Fibroblast of skin of right biceps (primary cell): ENCODE data around the gene NTN3.
A peak's percentile ranks its signal among the peaks of the same experiment; 100 is the strongest.

Experiments
- DNase-seq: peaks from one replicate; pipeline ENCODE4 v3.0.0-alpha.2; 2013

The NTN3 gene

DNA sequence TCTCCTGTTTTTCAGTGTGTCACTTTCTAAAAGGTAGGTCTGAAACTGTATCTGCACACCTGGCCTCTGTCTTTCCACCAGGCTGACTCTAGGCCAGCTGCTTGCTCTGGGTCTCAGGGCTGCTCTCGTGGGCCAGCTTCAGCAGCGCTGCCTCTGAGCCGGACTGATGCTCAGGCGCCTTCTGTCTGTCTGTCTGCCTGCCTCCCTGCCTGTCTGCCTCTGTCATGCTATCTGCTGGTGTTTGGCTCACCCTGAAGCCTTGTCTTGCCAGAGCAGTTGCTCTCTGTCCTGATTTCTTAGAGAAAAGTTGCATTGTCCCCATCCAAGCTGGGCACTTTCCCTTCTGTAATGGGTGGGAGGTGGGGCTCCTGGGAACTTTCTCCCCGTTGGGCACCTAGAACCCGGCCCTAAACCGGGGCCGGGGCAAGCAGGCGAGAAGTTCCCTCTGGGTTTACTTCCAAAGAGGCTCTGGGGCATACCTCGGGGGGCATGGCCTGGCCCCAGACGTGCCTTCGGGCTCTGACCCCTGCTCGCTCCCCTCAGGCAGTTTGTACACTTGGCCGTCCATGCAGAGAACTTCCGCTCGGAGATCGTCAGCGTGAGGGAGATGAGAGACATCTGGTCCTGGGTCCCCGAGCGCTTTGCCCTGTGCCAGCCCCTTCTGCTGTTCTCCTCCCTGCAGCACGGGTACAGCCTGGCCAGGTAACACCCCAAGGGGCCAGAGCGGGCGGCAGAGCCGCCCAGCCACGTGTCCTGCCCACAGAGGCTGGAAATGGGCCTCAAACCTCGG is 26.8 kb downstream of the NTN3 start:
- DNase-seq = no peak

- no peak for DNase-seq
Observed at GRCh38 chr16:2498531-2499253, 27.6 kb downstream of the NTN3 start.

- DNase-seq = no peak
Observed at GRCh38 chr16:2499454-2499853, 28.4 kb downstream of the NTN3 start.

- DNase-seq = no peak
Observed at GRCh38 chr16:2499890-2500429, 28.9 kb downstream of the NTN3 start.

DNA sequence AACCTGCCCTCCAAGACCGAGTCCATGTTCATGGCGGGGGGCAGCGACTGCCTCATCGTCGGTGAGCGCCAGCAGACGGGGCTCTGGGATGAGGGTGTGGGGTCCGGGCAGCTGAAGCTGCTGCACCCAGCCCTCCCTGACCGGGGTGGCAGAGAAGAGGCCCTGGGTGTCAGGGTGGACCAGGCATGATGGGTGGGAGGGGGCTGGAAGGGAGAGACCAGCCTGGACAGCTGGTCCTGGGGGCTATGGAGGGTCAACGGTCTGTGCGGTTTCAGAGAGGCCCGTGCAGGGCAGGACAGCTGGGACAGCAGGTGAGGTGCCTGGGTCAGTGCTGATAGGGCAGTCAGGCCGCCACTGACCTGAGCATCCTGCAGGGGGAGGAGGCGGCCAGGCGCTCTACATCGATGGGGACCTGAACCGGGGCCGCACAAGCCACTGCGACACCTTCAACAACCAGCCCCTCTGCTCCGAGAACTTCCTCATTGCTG is 29.4 kb downstream of the NTN3 start:
- no peak for DNase-seq

- DNase-seq = peak; percentile 68
Observed at GRCh38 chr16:2500918-2501750, 30.0 kb downstream of the NTN3 start.

GRCh38 chr16:2501946-2502895 is 31.1 kb downstream of the NTN3 start:
- no peak for DNase-seq

GRCh38 chr16:2505695-2506094 is 34.6 kb downstream of the NTN3 start:
- DNase-seq = no peak

DNA sequence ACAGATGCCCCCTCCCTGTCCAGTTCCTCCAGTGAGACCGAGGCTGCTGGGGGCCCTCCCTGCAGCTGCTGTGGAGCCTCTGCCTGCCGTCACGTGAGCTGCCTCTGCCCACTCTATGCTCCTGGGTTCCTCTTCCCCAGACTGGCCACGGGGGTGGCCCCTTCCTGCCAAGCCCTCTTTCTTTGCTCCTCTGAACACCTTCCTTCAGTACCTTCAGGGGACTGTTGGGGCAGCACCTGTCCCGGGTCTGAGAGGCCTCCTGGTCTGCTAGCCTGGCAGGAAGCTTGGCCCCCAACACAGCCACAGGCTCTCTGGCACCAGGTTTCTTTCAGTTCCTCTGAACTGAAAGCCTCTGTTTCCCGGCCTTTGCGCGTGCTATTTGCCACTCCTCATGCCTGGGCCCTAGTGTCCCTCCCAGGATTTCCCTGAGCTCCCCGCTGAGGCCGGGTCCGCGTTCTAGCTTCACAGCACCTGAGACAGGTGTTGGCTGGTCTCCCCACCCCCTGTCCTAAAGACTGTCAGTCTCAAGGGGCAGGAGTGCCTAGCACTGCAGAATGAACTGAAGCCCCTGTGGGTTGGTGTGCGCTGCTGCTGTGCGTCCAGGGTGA is 36.1 kb downstream of the NTN3 start:
- DNase-seq = no peak

DNA sequence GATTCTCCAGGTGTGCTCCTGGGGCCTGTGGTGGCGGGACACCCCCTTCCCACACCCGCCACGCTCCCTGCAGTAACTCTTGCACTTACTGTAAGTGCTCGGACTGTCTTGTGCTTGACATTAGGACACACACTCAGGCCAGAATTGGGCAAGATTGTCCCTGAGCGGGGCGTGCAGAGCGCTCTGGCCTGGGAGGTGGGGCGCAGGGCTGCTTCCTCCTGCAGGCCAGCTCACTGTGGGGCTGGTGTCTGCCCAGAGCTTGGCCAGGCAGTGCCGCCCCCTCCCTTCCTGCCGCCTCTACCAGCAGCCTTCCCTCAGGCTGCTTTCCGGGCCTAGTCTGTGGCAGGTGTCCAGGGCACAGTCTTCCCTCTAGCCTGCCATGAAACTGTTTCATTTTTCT is 36.6 kb downstream of the NTN3 start:
- DNase-seq = no peak

DNA sequence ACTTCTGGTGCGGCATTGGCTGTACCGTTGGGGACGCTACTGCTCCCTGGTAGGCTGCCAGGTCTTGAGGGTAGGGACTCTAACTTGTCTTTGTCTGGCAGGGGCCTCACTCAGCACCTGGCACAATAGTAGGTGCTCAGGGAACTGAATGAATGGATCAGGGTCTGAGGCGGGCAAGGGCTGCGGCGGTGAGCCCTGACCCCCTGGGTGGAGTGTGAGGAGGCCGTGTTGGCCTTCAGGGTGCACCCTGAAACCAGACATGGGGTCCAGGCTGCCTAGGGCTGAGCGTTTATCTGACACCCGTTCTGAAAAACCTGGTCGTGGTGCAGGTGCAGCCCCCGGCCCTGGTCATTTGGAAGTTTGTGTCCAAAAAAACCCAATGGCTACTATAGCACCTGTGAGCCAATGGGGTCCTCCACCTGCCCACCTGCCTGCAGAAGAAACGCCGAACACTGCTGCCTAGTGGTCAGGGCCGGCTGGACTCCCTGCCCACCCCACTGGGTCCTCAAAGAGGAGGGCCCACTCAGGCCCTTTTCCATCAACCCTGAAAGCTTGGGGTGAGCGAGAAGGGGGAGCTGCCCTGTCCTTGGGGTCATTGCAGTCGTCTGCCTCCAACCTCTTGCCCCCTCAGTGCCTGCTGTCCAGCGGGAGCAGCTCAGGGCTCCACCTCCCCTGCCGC is 37.8 kb downstream of the NTN3 start:
- no peak for DNase-seq

DNA sequence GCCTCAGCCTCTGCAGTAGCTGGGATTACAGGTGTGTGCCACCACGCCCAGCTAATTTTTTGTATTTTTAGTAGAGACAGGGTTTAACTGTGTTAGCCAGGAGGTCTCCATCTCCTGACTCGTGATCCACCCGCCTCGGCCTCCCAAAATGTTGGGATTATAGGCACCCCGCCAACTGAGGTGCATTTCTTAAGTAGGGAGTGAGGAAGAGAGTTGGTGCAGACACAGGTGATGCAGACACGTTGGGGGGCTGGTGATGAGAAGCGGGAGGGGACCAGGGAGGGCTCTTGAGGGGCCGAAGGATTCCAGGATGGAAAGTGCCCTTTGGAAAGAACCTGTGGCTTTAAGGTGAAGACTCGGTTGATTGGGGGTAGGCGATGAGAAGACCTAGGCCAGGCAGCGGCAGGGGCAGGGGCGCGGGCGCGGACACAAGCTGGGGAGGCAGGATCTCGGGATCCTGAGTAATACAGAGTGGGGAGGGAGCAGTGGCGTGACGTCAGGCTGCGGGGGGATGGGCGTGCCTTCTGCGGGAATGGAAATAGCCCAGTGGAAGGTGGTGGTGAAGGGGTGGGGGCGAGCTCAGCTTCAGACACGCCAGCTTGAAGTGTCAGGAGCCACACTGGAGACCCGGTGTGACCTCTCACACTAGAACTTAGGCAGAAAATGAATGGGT is 40.2 kb downstream of the NTN3 start:
- peak; percentile 63 for DNase-seq

DNA sequence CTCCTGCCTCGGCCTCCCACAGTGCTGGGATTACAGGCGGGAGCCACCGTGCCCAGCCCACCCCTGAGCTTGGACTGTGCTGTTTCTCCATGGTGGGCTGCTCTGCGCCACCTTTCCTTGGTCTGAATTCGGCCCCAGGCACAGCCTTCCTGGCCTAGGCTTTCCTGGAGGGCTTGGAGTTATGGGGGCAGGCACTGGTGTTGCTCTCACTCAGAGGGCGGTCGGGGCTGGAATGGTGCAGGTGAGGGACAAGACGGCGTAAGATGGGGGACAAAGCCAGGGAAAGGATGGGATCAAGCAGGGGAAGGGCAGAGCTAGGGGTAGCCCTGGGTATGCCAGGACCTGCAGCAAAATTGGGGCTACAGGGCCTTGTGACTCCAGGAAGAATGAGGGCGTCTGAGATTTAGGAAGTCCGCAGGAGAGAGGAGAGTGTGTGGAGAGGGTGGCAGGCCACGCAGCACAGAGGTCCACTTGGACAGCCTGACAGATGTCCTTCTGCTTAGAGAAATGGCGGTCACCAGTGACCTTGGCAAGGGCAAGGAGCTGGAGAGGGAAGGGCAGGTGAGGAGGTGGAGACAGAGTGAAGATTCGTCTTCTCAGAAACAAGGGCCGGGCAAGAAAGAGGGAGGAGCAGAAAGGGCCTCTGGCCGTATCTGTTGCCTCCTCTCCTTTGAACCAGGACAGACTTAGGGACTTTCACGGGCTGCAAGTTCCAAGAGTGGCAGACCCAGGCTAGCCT is 41.1 kb downstream of the NTN3 start:
- no peak for DNase-seq

GRCh38 chr16:2512735-2513404 is 41.8 kb downstream of the NTN3 start:
- no peak for DNase-seq

- DNase-seq = peak; percentile 85
Observed at GRCh38 chr16:2513405-2514332, 42.6 kb downstream of the NTN3 start, which contains the start of gene ATP6V0C. Gene ATP6V0C (plus strand): TSS chr16:2513952. CDS start chr16:2514104, 152 bp downstream.

GRCh38 chr16:2514333-2515179 is 43.5 kb downstream of the NTN3 start:
- DNase-seq = no peak
